ENCODE results near the gene TNNT2. TPM values are rescaled to one million over a fixed set of nuclear protein-coding genes. Genes with fewer than 3 reads are reported as not detected.

TNNT2 gene
- total and polyA plus RNA-seq, 2 of the 8 experiments (the other 6 are each of a cell fraction or from before 2014, with no cell fraction given), result 3.1 to 21.0 TPM

DNA sequence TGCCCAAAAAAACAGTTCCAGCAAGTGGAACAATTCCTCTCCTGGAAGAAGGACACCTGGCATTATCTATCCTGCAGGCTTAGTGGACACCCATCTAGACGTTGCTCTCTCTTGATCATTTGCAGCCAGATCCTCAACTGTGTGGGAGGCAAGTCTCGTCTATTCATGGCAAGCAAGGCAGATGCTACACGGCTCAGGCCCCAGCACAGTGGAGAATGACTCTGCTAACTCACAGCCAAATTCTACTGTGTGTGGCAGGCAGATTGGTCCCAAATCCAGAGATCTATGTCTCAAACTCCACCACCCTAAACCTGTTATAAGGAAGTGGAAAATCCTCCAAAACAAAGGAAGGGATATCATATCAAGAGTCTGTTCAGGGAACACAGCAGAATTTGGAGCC is 7.0 kb downstream of the TNNT2 start:
- 95% methylated on average over 3 of the region's 3 CpGs; no CpG with 5 or more reads in 1 of the 2 experiments for WGBS, 2 experiments (ENCODE audit: extremely low coverage in 1 of 2, insufficient coverage in 1 of 2, insufficient read length in 1 of 2, insufficient replicate concordance in 2 of 2, low coverage in 1 of 2, low lambda C conversion rate in 2 of 2, missing lambda C conversion rate in 1 of 2)
- no peaks in the 10 kb centered on the region for H3K36me3 ChIP-seq (ENCODE audit: control insufficient read depth in 2 of 4, insufficient read depth in 4 of 4, low read length in 3 of 4)
- H3K4me2 ChIP-seq (ENCODE audit: insufficient read depth in 1 of 2, low read depth in 2 of 2, low read length in 2 of 2), result no peak overlapping the region
- H3K27ac ChIP-seq (ENCODE audit: low read depth, low read length), result no peak overlapping the region
- H2AK5ac ChIP-seq (ENCODE audit: low read depth, low read length), result no peak overlapping the region
- no peak for FAIRE-seq
- H4K91ac ChIP-seq (replicated peaks; ENCODE audit: insufficient read length, low read length), result no peak overlapping the region
- no peak overlapping the region for H4K5ac ChIP-seq (ENCODE audit: insufficient read length, low read depth, low read length)
- no peak overlapping the region for H2AFZ ChIP-seq (ENCODE audit: low read length)
- no peak overlapping the region for H3K18ac ChIP-seq (ENCODE audit: extremely low read depth, low read length)
- H3K79me2 ChIP-seq (ENCODE audit: control insufficient read depth in 1 of 2, insufficient read depth in 2 of 2, low read length in 2 of 2), result no peaks in the 10 kb centered on the region
- H3K27me3 ChIP-seq (replicated peaks in 1 of 4; ENCODE audit: control insufficient read depth in 3 of 4, extremely low read depth in 1 of 4, insufficient read depth in 3 of 4, low read length in 3 of 4), result no peaks in the 10 kb centered on the region
- 0 out of 2 replicates have a peak overlapping the region, but pooled peaks have one; percentile 32 for H2BK20ac ChIP-seq (ENCODE audit: low read length)
- no peak overlapping the region for H3K14ac ChIP-seq (ENCODE audit: insufficient read length)
- no peak overlapping the region for H3K56ac ChIP-seq (replicated peaks; ENCODE audit: insufficient read length, low read depth, low read length)
- no peak overlapping the region for H2BK5ac ChIP-seq (ENCODE audit: low read depth, low read length)
- DNase-seq (ENCODE audit: low read depth in 1 of 2, low spot score in 2 of 2), result no peak
- no peak overlapping the region for H3K4ac ChIP-seq (replicated peaks; ENCODE audit: insufficient read length, low read depth, low read length)
- no peak overlapping the region for H3K4me3 ChIP-seq (ENCODE audit: extremely low read depth in 1 of 4, insufficient read depth in 2 of 4, low read depth in 3 of 4, low read length in 4 of 4)
- H3K23ac ChIP-seq (ENCODE audit: insufficient read length), result no peak overlapping the region
- no peak overlapping the region for H2BK15ac ChIP-seq (ENCODE audit: low read length)
- TF ChIP-seq HDAC2 (IDR thresholded peaks at IDR 0.05; ENCODE audit: borderline replicate concordance in 1 of 2, low read depth in 2 of 2, low read length in 2 of 2), result no peak
- no peak for TF ChIP-seq SAP30 (IDR thresholded peaks at IDR 0.05; ENCODE audit: insufficient read depth, insufficient replicate concordance, low read length)
- TF ChIP-seq, protein P1, sequence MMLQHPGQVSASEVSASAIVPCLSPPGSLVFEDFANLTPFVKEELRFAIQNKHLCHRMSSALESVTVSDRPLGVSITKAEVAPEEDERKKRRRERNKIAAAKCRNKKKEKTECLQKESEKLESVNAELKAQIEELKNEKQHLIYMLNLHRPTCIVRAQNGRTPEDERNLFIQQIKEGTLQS (IDR thresholded peaks at IDR 0.05; ENCODE audit: insufficient read depth, low read depth, low read length), result no peak
- TF ChIP-seq NRF1 (IDR thresholded peaks at IDR 0.05; ENCODE audit: low read depth, low read length), result no peak
- H4K8ac ChIP-seq (ENCODE audit: extremely low read depth, insufficient read depth, low read length), result no peak overlapping the region; the same call in 1 of the 2 replicates
- H3K9me3 ChIP-seq (ENCODE audit: insufficient read depth in 2 of 2, low read depth in 1 of 2, low read length in 1 of 2), result no peaks in the 10 kb centered on the region
- no peaks in the 10 kb centered on the region for H3K23me2 ChIP-seq (ENCODE audit: low read depth, low read length)
- H2BK12ac ChIP-seq (ENCODE audit: low read depth, low read length), result no peak overlapping the region
- ChIA-PET CTCF (ENCODE audit: partially characterized antibody) (interaction anchor here (1.1 to 17.6 kb wide), 6 partner anchors 9 to 111 kb away, joined by 3 to 371 read pairs (median 114); partner anchors contain the start of gene LAD1), POLR2A (ENCODE audit: partially characterized antibody) (interaction anchor here (0.9 to 6.5 kb wide), 2 partner anchors 10 to 16 kb away, joined by 3 to 49 read pairs; no protein-coding TSS in a partner anchor)
- peaks cover 3 to 16% (median 12%) of the 10 kb centered on the region in 4 experiments for H3K4me1 ChIP-seq (replicated peaks in 1 of 4; ENCODE audit: control insufficient read depth in 3 of 4, insufficient read depth in 4 of 4, low read length in 3 of 4)
- no peak overlapping the region for H3K9ac ChIP-seq (replicated peaks in 1 of 4; ENCODE audit: extremely low read depth in 1 of 4, low read depth in 3 of 4, low read length in 3 of 4)
- no peak overlapping the region for H2BK120ac ChIP-seq (replicated peaks; ENCODE audit: low read depth, low read length)
- H3K79me1 ChIP-seq (ENCODE audit: low read depth, low read length), result no peaks in the 10 kb centered on the region; the same call in 1 of the 2 replicates
- no peaks in the 10 kb centered on the region for H4K20me1 ChIP-seq (replicated peaks in 1 of 2; ENCODE audit: control insufficient read depth in 1 of 2, insufficient read depth in 2 of 2, low read length in 2 of 2)

Measured in H1 (cell line).